Activated CD4-positive, alpha-beta T cell treated with anti-CD3 and anti-CD28 coated beads, Interleukin-2, Interleukin-4, amounts not matched to agents 100 ng/mL and 50 ng/mL, durations not matched to agents 16 hours and 8 hours (primary cell): Measurements from ENCODE around the gene TCEA2.
"Not testable (repeated sequence)": the region's sequence is repeated elsewhere in the genome, so short reads cannot be mapped to it uniquely, and the experiment has no call there.

Experiments used
- DNase-seq: peaks from one replicate; pipeline ENCODE4 v3.0.0-alpha.2; 2020; ENCODE audit warnings: low spot score

Gene TCEA2

DNA sequence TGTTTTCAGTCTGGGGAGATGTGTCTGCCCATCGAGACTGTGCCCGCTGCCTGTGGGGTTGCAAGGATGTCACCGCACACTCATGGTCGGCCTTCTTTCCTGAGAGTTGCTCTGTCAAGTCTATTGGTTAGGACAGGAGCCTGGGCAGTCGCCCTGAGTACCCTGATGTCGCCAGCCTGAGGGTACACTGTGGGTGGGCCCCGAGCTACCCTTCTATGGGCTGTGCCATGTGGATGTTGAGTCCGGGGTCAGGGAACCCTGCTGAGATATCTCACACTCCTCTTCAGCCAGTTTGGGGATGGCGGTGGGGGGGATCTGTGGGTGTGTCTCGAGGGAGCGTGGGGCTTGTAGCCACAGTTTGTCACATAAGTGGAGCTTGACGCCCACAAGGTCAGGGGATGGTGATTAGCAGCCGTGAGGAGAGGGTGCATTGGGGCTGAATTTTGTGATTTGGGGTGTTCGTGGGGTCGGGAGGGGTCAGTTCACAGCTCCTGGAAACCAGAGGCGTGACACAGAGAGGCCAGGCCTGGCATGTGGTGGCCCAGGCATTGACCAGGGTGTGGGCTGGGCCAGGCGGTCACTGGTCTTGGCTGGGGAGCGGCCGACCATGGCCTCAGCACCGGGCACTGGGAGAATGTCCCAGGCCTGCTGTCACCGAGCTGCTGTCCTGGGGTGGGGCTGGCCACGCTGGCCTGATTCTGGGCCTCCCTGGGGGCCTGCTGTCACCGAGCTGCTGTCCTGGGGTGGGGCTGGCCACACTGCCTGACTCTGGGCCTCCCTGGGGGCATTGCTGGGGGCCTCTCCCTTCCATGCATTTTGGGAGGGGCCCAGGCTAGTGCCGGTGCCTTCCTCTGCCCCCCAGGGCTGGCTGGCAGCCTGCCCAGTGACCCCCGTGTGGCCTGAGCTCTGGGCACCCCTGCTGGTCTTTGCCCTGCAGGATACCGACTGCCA is 46.0 kb downstream of the TCEA2 start:
- no peak for DNase-seq

- no peak for DNase-seq
Observed at GRCh38 chr20:64109831-64110391, 46.9 kb downstream of the TCEA2 start.

DNA sequence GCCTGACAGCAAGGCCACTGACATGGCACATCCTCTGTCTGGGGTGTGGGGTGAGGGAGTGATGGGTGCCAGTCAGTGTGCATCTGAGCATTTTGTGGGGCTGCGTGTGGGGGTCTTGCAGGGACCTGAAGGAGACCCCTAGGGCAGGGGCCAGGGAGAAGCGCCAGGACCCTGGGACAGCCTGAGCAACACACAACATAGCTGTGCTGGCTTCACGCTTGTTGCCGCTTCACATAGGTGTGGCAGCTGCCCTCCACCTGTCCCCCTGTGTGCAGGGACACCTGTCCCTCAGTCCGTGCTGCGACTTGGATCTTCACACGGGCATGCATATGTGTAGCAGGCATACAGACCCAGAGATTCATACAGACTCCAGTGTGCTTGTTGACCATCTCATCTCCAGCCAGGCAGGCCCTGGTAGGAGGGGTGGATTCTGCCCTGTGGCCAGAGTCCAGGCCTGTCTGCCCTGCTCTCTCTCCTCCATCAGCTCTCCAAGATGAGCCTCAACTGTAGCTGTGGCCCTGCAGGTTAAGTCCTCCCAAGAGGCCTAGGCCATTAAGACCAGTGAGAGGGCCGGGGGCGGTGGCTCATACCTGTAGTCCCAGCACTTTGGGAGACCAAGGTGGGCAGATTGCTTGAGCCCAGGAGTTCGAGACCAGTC is 47.5 kb downstream of the TCEA2 start:
- DNase-seq = no peak

GRCh38 chr20:64111841-64112641 is 49.0 kb downstream of the TCEA2 start:
- no peak for DNase-seq

DNA sequence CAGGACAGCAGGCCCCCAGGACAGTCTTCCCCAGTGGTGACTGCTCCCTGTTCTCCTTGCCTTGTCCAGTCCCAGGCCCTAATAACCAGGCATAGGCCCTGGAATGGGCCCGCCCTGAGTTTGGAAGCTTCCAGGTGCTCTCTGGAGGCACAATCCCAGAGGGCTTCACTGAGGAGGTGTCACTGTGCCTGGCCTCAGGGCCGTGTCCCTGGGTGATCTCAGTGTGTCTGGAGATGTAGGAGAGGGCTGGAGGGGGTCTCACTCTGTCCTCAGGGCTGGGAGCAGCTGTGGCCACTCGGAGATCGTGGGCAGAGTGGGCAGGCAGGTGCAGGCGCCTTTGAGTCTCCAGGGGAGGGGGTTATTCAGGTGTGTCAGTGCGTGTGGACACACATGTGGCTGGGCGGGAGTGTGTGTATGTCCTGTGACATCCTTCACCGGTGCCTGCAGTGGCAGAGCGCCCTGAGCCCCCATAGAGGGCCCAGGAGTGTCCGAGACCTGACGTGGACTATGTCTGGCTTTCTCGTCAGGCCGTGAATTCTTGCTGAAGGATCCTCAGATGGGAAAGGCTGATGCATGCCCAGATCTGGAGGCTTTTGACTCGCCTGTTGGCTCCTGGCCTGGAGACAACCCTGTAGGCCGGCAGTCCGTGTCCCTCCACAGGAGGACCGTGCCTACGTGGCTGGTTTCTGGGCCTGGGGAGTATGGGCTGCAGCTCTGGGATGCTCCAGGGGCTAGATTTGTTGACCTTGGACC is 49.9 kb downstream of the TCEA2 start:
- DNase-seq = no peak

DNA sequence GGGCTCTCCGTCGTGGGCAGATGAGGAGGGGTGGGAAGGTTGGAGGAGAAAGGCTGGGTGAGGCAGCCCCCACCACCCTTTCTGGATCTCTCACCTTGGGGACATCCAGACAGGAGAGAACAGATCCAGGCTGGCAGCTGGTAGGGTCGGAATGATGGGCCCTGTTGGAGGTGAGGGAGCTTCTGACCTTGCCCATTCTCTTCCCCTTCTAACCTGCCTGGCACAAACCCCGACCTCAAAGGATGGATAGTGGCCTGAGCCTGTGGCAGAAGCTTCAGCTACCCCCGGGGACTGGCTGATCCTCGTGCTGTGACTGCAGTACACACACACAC is 50.4 kb downstream of the TCEA2 start:
- no peak for DNase-seq

DNA sequence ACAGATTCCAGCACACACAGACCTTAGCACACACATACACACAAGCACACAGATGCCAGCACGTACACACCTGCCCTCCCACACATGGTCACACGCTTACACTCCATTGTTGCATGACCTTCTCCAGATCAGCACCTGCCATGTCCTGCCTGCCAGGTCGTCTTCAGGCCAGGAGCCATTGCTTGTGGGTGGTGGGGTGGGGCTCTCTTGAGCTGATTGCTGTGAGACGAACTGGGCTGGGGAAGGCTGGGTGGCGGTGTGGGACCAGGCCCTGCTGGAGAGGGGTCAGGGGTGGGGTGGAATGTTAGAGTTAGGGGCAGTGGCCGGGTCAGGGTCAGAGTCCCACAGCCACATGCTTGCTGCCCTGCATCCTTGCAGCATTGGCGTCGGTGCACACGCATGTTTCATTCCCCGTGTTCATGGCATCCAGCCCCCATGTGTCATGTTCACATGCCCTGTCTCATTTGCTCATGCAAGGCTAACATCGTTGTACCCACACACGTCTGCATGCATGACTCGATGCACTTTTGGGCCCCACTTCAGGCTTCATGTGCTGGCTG is 50.9 kb downstream of the TCEA2 start:
- DNase-seq = no peak

DNA sequence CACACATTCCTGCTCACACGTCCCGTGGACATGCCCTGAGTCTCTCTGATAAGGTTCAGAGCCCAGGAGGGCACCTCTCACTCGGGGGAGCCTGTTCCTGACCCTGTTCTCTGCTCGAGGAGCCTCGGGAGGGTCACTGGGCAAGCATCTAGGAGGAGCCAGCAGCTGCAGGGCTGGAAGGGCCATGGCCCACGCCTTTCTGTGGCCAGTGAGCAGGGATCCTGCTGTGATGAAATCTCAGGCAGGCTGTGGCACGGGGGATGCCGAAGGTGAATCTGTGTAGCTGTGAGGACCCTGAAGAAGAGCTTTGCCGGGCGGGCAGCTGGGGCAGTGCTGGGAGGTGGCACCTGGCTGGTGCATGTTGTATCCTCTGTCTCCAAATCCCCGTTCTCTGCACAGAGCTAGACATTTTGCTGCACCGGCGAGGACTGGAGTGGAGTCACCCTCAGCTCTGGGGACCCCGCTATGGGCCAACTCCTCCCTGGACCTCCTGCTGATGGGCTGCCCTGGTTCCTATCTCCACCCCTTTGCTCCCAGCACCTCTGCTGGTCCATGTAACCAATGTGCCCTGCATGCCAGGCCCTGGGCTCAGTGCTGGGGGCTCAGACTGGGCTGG is 51.5 kb downstream of the TCEA2 start:
- DNase-seq = no peak

GRCh38 chr20:64115171-64115911 is 52.3 kb downstream of the TCEA2 start:
- no peak for DNase-seq

DNA sequence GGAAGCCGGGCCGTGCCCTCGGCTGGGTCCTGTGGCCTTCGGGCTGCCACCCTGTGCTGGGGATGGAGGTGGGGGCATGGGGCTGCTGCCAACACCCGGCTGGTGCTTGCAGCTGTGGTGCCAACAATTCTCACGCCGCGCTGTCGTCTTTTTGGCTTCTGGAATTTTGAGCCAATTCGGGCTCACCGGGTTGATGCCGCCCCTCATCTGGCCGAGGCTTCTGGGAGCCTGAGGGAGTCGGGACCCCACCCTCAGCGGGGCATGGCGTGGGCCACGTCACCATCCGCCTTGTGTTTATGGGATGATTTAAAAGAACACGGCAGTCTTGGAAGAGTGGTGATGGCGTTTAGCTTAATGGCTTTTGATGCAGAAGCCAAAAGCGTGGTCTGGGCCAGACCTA is 53.0 kb downstream of the TCEA2 start:
- DNase-seq = no peak

GRCh38 chr20:64116541-64117431 is 53.8 kb downstream of the TCEA2 start:
- no peak for DNase-seq

DNA sequence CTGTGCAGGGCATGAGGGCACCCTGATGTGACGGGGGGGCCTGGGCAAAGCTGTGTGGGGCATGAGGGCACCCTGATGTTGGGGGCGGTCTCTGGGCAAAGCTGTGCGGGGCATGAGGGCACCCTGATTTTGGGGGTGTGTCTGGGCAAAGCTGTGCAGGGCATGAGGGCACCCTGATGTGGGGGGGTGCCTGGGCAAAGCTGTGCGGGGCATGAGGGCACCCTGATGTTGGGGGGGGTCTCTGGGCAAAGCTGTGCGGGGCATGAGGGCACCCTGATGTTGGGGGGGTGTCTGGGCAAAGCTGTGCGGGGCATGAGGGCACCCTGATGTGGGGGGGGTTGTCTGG is 54.4 kb downstream of the TCEA2 start:
- DNase-seq = not testable (repeated sequence)

GRCh38 chr20:64119301-64119680 is 56.3 kb downstream of the TCEA2 start:
- DNase-seq = no peak

- DNase-seq = no peak
Observed at GRCh38 chr20:64119681-64120341, 56.8 kb downstream of the TCEA2 start.

GRCh38 chr20:64121586-64121985 is 58.6 kb downstream of the TCEA2 start:
- no peak for DNase-seq
